C4-2B (cell line): ENCODE results near the gene DGCR8.

Source experiments
- CTCF ChIP-seq: fragments of 450-650 bp; conservative IDR thresholded peaks from 2 replicates; pipeline ENCODE4 v1.5.1; 2017; ENCODE audit warnings: mild to moderate bottlenecking
- ZFX ChIP-seq: fragments of 450-650 bp; IDR thresholded peaks from 2 replicates; pipeline ENCODE4 v1.6.1; 2017

GRCh38 chr22:20043997-20044342, 36.1 kb upstream of the DGCR8 start:
- TF ChIP-seq CTCF (no peak), ZFX (no peak)
